Measurements from ENCODE around the gene HDGFL3. TPM values are rescaled to one million over a fixed set of nuclear protein-coding genes. Genes with fewer than 3 reads are reported as not detected.
"Not testable (repeated sequence)": the region's sequence is repeated elsewhere in the genome, so short reads cannot be mapped to it uniquely, and the experiment has no call there.

Gene HDGFL3
- total RNA-seq, 1 experiment from 2014 or later, result not detected

DNA sequence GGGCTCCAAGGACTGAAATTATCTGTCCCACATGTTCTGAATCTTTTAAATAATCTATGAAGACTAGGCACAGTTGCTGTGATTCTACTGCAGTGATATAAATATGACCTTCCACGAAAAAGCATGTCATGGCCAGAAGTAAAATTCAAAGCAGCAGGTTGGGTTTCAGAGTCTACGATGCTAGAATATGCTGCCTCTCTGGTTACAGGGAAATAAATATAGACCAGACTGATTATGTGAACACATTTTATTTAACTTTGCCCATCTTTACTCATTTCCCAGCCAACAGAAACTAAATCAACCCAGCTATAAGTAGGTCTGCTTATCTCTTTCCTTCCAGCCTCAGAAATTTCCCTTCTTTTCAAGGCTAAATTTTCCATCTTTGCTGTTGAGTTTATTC is 120.0 kb downstream of the HDGFL3 start:
- DNase-seq, result no peak

DNA sequence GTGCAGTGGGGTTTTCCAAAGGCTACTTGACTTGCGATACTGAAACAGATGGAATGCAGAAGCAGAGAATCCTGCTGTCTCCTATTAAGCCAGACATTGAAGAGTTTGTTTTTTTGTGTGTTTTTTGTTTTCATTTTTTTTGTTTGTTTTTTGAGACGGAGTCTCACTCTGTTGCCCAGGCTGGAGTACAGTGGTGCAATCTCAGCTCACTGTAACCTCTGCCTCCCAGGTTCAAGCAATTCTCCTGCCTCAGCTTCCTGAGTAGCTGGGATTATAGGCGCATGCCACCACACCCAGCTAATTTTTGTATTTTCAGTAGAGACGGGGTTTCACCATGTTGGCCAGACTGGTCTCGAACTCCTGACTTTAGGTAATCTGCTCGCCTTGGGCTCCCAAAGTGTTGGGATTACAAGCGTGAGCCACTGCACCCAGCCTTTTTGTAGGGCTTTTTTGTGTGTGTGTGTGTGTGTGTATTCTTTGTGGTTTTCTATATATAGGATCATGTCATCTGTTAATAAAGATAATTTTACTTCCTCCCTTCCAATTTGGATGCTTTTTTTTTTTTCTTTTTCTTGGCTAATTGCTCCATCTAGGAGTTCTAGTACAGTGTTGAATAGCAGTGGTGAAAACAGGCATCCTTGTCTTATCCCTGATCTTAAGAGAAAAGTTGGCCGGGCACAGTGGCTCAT is 121.6 kb downstream of the HDGFL3 start:
- not testable (repeated sequence) for H3K9ac ChIP-seq (ENCODE audit: low read length); H3K27me3 ChIP-seq (ENCODE audit: low read length); H3K27ac ChIP-seq (ENCODE audit: low read length); H3K79me2 ChIP-seq (ENCODE audit: low read length); H3K4me1 ChIP-seq (ENCODE audit: low read length); H3K9me2 ChIP-seq (replicated peaks; ENCODE audit: insufficient read depth, low read length); DNase-seq; H3K36me3 ChIP-seq (ENCODE audit: insufficient read depth, low read length); H4K20me1 ChIP-seq (ENCODE audit: insufficient read depth, low read depth, low read length); H2AFZ ChIP-seq (ENCODE audit: low read length); H3K4me3 ChIP-seq (ENCODE audit: low read length); H3K4me2 ChIP-seq (ENCODE audit: low read depth, low read length, poor library complexity, severe bottlenecking); H3K9me3 ChIP-seq (ENCODE audit: low read length)

More for the DNA sequence above, 120.0 kb downstream of the HDGFL3 start:
- no peak overlapping the region for H3K27ac ChIP-seq (ENCODE audit: low read length)
- H3K4me2 ChIP-seq (ENCODE audit: low read depth, low read length, poor library complexity, severe bottlenecking), result no peak overlapping the region
- H3K79me2 ChIP-seq (ENCODE audit: low read length), result no peaks in the 10 kb centered on the region
- H3K9me2 ChIP-seq (replicated peaks; ENCODE audit: insufficient read depth, low read length), result no peaks in the 10 kb centered on the region
- no peak overlapping the region for H3K4me3 ChIP-seq (ENCODE audit: low read length)
- no peaks in the 10 kb centered on the region for H3K4me1 ChIP-seq (ENCODE audit: low read length)
- no peak overlapping the region for H3K9ac ChIP-seq (ENCODE audit: low read length)
- H3K36me3 ChIP-seq (ENCODE audit: insufficient read depth, low read length), result no peaks in the 10 kb centered on the region
- H4K20me1 ChIP-seq (ENCODE audit: insufficient read depth, low read depth, low read length), result no peaks in the 10 kb centered on the region
- no peaks in the 10 kb centered on the region for H3K27me3 ChIP-seq (ENCODE audit: low read length)
- no peaks in the 10 kb centered on the region for H3K9me3 ChIP-seq (ENCODE audit: low read length)
- H2AFZ ChIP-seq (ENCODE audit: low read length), result no peak overlapping the region

GRCh38 chr15:83085461-83085860 is 122.2 kb downstream of the HDGFL3 start:
- not testable (repeated sequence) for H2AFZ ChIP-seq (ENCODE audit: low read length); H3K4me2 ChIP-seq (ENCODE audit: low read depth, low read length, poor library complexity, severe bottlenecking)

GRCh38 chr15:83082730-83083386 is 124.8 kb downstream of the HDGFL3 start:
- no peaks in the 10 kb centered on the region for H4K20me1 ChIP-seq (ENCODE audit: insufficient read depth, low read depth, low read length)
- H3K36me3 ChIP-seq (ENCODE audit: insufficient read depth, low read length), result no peaks in the 10 kb centered on the region
- no peak overlapping the region for H3K4me3 ChIP-seq (ENCODE audit: low read length)
- H3K79me2 ChIP-seq (ENCODE audit: low read length), result no peaks in the 10 kb centered on the region
- H3K27ac ChIP-seq (ENCODE audit: low read length), result no peak overlapping the region
- 0 out of 2 replicates have a peak, but pooled peaks cover 2% of the 10 kb centered on the region for H3K27me3 ChIP-seq (ENCODE audit: low read length)
- H3K9me3 ChIP-seq (ENCODE audit: low read length), result no peaks in the 10 kb centered on the region
- H3K4me2 ChIP-seq (ENCODE audit: low read depth, low read length, poor library complexity, severe bottlenecking), result no peak overlapping the region
- DNase-seq, result no peak
- H3K9ac ChIP-seq (ENCODE audit: low read length), result no peak overlapping the region
- no peak overlapping the region for H2AFZ ChIP-seq (ENCODE audit: low read length)
- H3K4me1 ChIP-seq (ENCODE audit: low read length), result no peaks in the 10 kb centered on the region
- H3K9me2 ChIP-seq (replicated peaks; ENCODE audit: insufficient read depth, low read length), result no peaks in the 10 kb centered on the region

More at GRCh38 chr15:83085461-83085860, 122.2 kb downstream of the HDGFL3 start:
- not testable (repeated sequence) for H4K20me1 ChIP-seq (ENCODE audit: insufficient read depth, low read depth, low read length); H3K36me3 ChIP-seq (ENCODE audit: insufficient read depth, low read length); H3K27ac ChIP-seq (ENCODE audit: low read length); H3K79me2 ChIP-seq (ENCODE audit: low read length); H3K9me3 ChIP-seq (ENCODE audit: low read length); H3K27me3 ChIP-seq (ENCODE audit: low read length); H3K9me2 ChIP-seq (replicated peaks; ENCODE audit: insufficient read depth, low read length); H3K4me1 ChIP-seq (ENCODE audit: low read length); H3K9ac ChIP-seq (ENCODE audit: low read length); DNase-seq; H3K4me3 ChIP-seq (ENCODE audit: low read length)

DNA sequence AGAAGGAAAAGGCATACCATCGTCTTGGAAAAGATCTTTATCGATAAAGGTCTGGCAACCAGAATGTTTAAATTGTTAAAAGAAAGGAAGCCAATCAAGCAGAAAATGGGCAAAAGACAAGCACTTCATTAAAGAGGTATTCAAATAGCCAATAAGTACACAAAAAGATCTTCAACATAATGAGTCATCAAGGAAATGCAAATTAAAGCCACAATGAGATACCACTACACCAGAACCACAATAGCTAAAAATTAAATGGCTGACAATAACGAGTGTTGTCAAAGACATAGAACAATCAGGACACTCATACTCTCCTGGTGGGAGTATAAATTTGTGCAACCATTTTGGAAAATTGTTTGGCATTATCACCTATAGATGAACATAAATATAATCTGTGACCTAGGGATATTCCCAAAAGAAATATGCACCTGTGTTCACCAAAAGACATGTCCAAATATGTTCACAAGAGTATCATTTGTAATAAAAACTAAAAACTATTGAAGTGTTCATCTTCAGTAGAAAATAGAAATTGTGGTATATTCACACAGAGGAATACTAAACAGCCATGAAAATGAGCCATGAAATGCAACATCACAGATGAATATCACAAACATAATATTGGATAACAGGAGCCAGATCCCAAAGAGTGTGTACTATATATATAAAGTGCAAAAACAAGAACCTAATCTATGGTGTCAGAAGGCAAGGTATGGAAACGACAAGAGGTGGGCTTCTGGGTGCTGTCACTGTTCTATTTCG is 126.2 kb downstream of the HDGFL3 start:
- Histone ChIP-seq H3K36me3 (ENCODE audit: insufficient read depth, low read length) (no peaks in the 10 kb centered on the region), H3K9me2 (replicated peaks; ENCODE audit: insufficient read depth, low read length) (no peaks in the 10 kb centered on the region), H3K9me3 (ENCODE audit: low read length) (no peaks in the 10 kb centered on the region), H4K20me1 (ENCODE audit: insufficient read depth, low read depth, low read length) (no peaks in the 10 kb centered on the region), H3K79me2 (ENCODE audit: low read length) (no peaks in the 10 kb centered on the region), H3K4me1 (ENCODE audit: low read length) (no peaks in the 10 kb centered on the region), H3K27me3 (ENCODE audit: low read length) (0 out of 2 replicates have a peak, but pooled peaks cover 2% of the 10 kb centered on the region), H3K27ac (ENCODE audit: low read length) (no peak overlapping the region), H3K4me2 (ENCODE audit: low read depth, low read length, poor library complexity, severe bottlenecking) (no peak overlapping the region), H3K4me3 (ENCODE audit: low read length) (no peak overlapping the region), H3K9ac (ENCODE audit: low read length) (no peak overlapping the region), H2AFZ (ENCODE audit: low read length) (no peak overlapping the region)
- DNase-seq, result no peak

- H3K9me3 ChIP-seq (ENCODE audit: low read length), result no peaks in the 10 kb centered on the region
- no peak overlapping the region for H3K4me3 ChIP-seq (ENCODE audit: low read length)
- H3K79me2 ChIP-seq (ENCODE audit: low read length), result no peaks in the 10 kb centered on the region
- H4K20me1 ChIP-seq (ENCODE audit: insufficient read depth, low read depth, low read length), result no peaks in the 10 kb centered on the region
- no peaks in the 10 kb centered on the region for H3K4me1 ChIP-seq (ENCODE audit: low read length)
- H3K36me3 ChIP-seq (ENCODE audit: insufficient read depth, low read length), result no peaks in the 10 kb centered on the region
- no peak overlapping the region for H3K27ac ChIP-seq (ENCODE audit: low read length)
- DNase-seq, result no peak
- H3K9me2 ChIP-seq (replicated peaks; ENCODE audit: insufficient read depth, low read length), result no peaks in the 10 kb centered on the region
- H3K27me3 ChIP-seq (ENCODE audit: low read length), result 0 out of 2 replicates have a peak, but pooled peaks cover 2% of the 10 kb centered on the region
- no peak overlapping the region for H3K9ac ChIP-seq (ENCODE audit: low read length)
- no peak overlapping the region for H3K4me2 ChIP-seq (ENCODE audit: low read depth, low read length, poor library complexity, severe bottlenecking)
- no peak overlapping the region for H2AFZ ChIP-seq (ENCODE audit: low read length)
These were observed 128.9 kb downstream of the HDGFL3 start for GRCh38 chr15:83078712-83079111.

Other genes with a start within 250 kb of the HDGFL3 start
- 37.5 and 45.9 TPM in 2 replicates for gene RAMAC, start 221.6 kb downstream of the HDGFL3 start, total RNA-seq (2014; rRNA removed; shearing (Covaris generic); ENCODE audit: low replicate concordance)
- gene C15orf40, start 196.2 kb downstream of the HDGFL3 start, total RNA-seq (2014; rRNA removed; shearing (Covaris generic); ENCODE audit: low replicate concordance), result 30.4 and 43.9 TPM in 2 replicates
- gene BTBD1, start 140.6 kb downstream of the HDGFL3 start, total RNA-seq (2014; rRNA removed; shearing (Covaris generic); ENCODE audit: low replicate concordance), result 113 and 140 TPM in 2 replicates
- not detected in 2 replicates for gene TM6SF1, start 100.2 kb downstream of the HDGFL3 start, total RNA-seq (2014; rRNA removed; shearing (Covaris generic); ENCODE audit: low replicate concordance)
- gene BNC1, start 76.8 kb upstream of the HDGFL3 start, total RNA-seq (2014; rRNA removed; shearing (Covaris generic); ENCODE audit: low replicate concordance), result not detected in 2 replicates
- not detected in 2 replicates for gene SH3GL3, start 239.5 kb upstream of the HDGFL3 start, total RNA-seq (2014; rRNA removed; shearing (Covaris generic); ENCODE audit: low replicate concordance)

Measured in Karpas-422 (cell line).